ENCODE results near the gene NOCT.
A peak's percentile ranks its signal among the peaks of the same experiment; 100 is the strongest.
"Not testable (repeated sequence)": the region's sequence is repeated elsewhere in the genome, so short reads cannot be mapped to it uniquely, and the experiment has no call there.

Gene NOCT

GRCh38 chr4:139011225-139011950 is 4.2 kb upstream of the NOCT start:
- DNase-seq, result no peak

DNA sequence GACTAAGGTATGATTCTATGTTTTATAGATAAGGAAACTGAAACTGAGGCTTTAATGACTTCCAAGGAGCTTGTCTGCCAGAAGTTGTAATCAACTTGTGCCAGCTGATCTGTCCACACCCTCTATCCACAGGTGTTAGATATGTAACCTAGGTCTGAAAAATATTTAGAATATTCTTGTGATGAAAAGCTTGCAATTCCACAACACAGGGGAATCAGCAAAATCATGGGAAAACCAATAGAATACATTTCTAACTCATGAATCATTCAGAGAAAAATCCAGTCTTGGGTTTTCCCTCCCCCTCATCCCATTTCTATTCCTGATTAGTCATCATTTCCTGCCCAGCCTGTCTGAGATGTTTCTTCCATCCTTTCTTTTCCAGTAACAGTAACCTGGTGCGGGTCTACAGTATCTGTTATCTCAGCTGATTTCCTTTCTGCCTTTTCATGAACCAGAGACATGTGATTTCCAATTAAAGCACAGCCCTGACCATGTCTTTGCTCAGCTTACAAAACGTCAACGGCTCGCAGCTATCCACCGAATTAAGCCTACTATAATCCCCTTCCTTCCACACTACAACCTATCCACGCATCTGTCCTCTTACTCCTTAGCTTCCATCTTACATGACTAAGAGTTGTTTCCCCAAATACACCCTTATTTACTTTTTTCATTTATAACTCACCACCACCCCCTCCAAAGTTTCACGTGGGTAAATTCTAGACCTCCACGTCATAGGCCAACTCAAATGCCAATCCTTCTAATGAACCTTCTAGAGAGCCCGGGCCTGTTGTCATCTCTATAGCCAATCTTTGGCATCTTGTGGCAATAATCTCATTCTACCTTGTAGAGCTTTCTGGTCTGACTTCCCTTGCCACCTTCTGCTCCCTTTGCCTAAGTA is 961 bp upstream of the NOCT start:
- no peak for DNase-seq

DNA sequence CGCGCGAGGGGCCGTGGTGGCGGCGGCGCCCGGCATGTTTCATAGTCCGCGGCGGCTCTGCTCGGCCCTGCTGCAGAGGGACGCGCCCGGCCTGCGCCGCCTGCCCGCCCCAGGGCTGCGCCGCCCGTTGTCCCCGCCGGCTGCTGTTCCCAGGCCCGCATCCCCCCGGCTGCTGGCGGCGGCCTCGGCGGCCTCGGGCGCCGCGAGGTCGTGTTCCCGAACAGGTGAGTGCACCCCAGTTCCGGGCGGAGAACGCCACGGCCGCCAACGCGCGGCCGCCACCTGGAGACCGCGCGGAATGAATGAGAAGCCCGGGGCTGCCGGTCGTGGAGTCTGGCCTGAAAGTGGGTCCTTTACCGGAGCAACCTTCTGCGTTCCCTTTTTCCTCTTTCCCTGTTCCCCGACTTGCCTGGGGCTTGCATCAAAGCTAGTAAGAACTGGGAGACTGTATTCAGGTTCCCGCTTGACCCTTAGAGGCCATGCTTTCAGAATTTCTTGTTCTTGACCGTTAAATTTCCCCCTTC is 429 bp downstream of the NOCT start:
- no peak for DNase-seq

GRCh38 chr4:139017861-139018260 is 2.3 kb downstream of the NOCT start:
- no peak for DNase-seq

DNA sequence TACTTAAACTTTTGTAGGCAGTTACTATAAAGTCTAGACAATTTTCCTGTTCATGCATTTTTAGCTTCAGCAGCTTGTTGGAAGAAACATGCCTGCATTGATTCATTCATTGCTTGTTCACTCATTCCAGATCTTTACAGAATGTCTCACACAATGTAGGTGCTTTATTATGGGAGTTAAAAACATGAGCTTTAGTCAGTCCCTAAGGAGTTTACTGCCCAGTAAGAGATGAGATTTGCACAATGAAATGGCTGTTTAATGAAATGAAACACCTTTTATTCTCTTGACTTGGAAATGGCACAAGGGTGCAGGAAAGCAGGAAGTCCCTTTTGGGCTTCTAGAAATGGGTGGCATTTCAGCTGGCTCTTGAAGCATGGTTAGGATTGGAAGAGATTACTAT is 2.9 kb downstream of the NOCT start:
- DNase-seq, result no peak

GRCh38 chr4:139018971-139019758 is 3.6 kb downstream of the NOCT start:
- DNase-seq, result no peak

GRCh38 chr4:139020384-139020783 is 4.8 kb downstream of the NOCT start:
- no peak for DNase-seq

- not testable (repeated sequence) for DNase-seq
These were observed 5.5 kb downstream of the NOCT start for GRCh38 chr4:139021071-139021470.

DNA sequence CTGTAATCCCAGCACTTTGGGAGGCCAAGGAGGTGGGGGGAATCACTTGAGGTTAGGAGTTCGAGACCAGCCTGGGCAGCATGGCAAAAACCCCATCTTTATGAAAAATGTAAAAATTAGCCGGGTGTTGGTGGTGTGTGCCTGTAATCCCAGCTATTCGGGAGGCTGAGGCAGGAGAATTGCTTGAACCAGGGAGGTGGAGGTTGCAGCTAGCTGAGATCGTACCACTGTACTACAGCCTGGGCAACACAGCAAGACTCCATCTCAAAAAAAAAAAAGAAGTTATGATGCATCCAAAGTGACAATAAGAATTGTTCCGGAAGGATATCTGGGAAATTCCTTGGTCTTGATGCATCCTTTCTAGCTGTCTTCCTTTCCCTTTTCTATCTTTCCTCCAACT is 7.3 kb downstream of the NOCT start:
- no peak for DNase-seq

GRCh38 chr4:139024686-139025085 is 9.1 kb downstream of the NOCT start:
- no peak for DNase-seq

- DNase-seq, result no peak
These were observed 10.3 kb downstream of the NOCT start for GRCh38 chr4:139025841-139026240.

DNA sequence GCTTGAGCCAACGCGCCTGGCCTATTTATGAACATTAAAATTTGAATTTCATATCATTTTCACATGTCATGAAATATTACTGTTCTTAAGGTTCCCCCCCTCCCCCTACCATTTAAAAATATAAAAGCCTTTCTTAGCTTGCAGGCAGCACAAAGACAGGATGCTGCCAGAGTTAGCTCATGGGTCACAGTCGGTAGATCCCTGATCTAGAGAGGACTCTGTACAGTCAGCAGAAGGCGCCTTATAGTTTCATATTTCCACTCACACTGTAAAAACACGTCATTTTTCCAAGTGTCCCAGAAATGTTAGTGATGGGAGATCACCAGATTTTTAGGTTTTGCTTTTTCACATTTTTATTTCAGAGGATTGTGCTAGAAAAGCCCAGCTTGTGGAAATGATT is 12.2 kb downstream of the NOCT start:
- no peak for DNase-seq

- DNase-seq, result no peak
These were observed 12.6 kb downstream of the NOCT start for GRCh38 chr4:139028191-139028661.

- not testable (repeated sequence) for DNase-seq
These were observed 14.3 kb downstream of the NOCT start for GRCh38 chr4:139029866-139030363.

- DNase-seq, result peak; percentile 59
These were observed 15.1 kb downstream of the NOCT start for GRCh38 chr4:139030614-139031235.

DNA sequence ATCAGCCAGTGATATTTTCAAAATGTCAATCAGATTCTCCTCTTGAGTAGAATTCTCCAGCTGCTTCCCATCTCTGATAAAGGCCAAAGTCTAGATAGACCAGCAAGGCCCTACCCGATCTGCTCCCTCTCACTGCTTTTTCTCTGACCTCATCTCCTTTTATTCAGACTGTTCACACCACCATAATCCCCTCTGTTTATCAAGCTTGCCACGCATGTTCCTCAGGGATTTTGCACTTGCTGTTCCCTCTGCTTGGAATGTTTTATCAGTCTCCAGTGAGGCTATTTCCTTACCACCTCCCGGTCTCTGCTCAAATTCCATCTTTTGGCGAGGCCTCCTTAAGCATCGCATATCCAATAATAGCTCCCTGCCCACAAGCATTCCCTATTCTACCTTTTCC is 20.1 kb downstream of the NOCT start:
- DNase-seq, result no peak

GRCh38 chr4:139036885-139037284 is 21.3 kb downstream of the NOCT start:
- DNase-seq, result no peak

DNA sequence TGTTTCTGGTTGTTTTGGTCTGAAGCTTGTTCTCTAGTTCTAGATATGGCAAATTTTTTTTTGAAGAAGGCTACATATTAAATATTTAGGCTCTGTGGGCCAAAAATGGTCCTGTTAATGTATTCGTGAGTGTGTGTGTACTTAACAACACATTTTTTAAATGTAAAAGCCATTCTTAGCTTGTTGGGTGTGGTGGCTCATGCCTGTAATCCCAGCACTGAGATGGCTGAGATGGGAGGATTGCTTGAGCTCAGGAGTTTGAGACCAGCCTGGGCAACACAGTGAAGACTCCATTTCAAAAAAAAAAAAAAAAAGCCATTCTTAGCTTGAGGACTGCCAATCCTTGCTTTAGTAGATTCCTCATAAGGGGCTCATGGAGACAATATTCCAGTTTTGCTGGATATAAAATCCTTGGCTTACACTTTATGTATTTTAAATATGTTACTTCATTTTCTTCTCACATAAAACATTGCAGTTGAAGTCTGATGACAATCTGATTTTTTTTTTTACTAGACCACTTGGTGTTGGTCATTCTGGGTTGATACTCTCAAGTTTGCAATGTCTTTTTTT is 23.4 kb downstream of the NOCT start:
- DNase-seq, result no peak

DNA sequence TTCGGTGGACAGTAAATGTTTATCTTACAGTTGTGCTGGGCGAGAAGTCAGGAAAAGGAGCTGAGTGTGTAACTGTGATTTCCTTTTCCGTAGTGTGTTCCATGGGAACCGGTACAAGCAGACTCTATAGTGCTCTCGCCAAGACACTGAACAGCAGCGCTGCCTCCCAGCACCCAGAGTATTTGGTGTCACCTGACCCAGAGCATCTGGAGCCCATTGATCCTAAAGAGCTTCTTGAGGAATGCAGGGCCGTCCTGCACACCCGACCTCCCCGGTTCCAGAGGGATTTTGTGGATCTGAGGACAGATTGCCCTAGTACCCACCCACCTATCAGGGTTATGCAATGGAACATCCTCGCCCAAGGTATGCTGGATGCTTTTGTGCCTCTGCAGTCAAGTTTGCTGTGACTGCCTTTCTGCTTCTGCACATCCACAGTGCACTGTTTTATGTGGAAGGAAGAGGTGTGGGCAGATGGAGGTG is 27.4 kb downstream of the NOCT start:
- DNase-seq, result no peak

GRCh38 chr4:139044291-139044690 is 28.7 kb downstream of the NOCT start:
- DNase-seq, result no peak

DNA sequence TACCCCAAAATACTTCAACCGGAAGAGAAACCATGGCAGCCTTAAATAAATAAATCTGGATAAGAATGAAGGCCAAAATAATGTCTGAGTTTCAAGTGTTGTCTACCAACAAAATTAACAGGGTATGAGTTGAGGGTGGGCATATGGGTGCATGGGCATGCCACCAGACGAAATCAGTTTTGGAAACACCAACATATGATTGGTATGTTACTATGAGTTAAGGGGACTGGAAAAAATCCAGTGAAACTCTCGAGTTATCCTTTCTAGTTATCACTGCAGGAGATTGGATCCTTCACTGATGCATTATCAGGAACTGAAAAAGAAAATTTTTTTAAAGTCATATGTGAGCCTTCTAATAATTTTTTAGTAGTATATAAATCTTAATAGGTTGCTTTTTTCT is 32.4 kb downstream of the NOCT start:
- no peak for DNase-seq

DNA sequence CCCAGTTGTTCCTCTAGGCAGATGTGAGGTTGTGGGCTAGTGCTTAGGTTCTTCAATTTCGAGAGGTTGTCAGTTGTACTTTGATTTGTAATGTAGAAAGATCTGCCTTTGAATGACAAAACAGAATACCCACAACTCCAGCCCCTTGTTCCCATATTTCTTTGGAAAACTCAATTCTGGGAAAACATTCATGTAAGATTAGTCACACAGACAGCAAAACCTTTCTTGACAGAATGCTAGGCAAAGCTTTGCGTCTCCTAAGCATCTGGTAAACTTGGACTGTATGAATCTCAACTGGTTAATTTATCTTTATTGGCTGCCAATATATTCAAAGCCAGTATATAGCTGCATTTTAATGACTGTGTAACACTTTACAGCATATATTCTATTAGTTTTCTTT is 34.9 kb downstream of the NOCT start:
- no peak for DNase-seq
